Mucosa of descending colon (tissue), 3 donors: ENCODE data around the gene STC2. TPM values are rescaled to one million over a fixed set of nuclear protein-coding genes. Genes with fewer than 3 reads are reported as not detected.

Source experiments
- ATAC-seq: fragments of 200-7000 bp; cut with Tn5 transposase; one replicate; pipeline ENCODE4 v1.9.1; 2020; ENCODE audit warnings: mild to moderate bottlenecking, moderate library complexity
- DNase-seq, 3 donors: peaks; one replicate each; pipeline ENCODE4 v3.0.0-alpha.2; 2020
- H3K36me3 ChIP-seq: fragments of 200-600 bp; one replicate; pipeline ENCODE4 v1.8.0; 2021; ENCODE audit warnings: low read depth, mild to moderate bottlenecking
- H3K4me1 ChIP-seq: fragments of 200-600 bp; one replicate; pipeline ENCODE4 v1.8.0; 2021; ENCODE audit warnings: low read depth, mild to moderate bottlenecking
- H3K4me3 ChIP-seq: fragments of 200-600 bp; one replicate; pipeline ENCODE4 v1.8.0; 2021; ENCODE audit warnings: mild to moderate bottlenecking
- H3K9me3 ChIP-seq: fragments of 200-600 bp; one replicate; pipeline ENCODE4 v1.8.0; 2021; ENCODE audit warnings: mild to moderate bottlenecking
- intact Hi-C, 2 donors: fragments of 100-400 bp; cut with DNase I in 1 of 2; cut with micrococcal nuclease in 1 of 2; formaldehyde crosslinking; loops; one replicate each; pipeline versions ENCODE4 v1.11.0 to v1.11.1; 2022; cut with DNase I, micrococcal nuclease
- total RNA-seq, 3 donors: library from RNA; stranded (reverse); fragmentation: NEBNext Ultra II Directional in 2 of 3; extraction: Animal tissue kit (Norgen Biotek cat#: 25700) in 2 of 3; gene quantifications; one replicate each; pipeline versions ENCODE4 v1.2.1 to v1.2.4, GENCODE V29; 2021 to 2023
- TF ChIP-seq, protein P1 (sequence below): fragments of 200-600 bp; IDR thresholded peaks from one replicate; pipeline ENCODE4 v1.8.0; 2022; ENCODE audit warnings: antibody characterized with exemption, mild to moderate bottlenecking
- donor health status: DM: no; HTN: no; CAD: no; lungs with moderate emphysema.
- donor health status: DM: no; HTN: no; CAD: no.
- donor health status: DM: no; HTN: yes; CAD: no.

STC2 gene
- total RNA-seq, 3 donors from 2014 or later: 0.26 to 3.4 (median 1.4) TPM

DNA sequence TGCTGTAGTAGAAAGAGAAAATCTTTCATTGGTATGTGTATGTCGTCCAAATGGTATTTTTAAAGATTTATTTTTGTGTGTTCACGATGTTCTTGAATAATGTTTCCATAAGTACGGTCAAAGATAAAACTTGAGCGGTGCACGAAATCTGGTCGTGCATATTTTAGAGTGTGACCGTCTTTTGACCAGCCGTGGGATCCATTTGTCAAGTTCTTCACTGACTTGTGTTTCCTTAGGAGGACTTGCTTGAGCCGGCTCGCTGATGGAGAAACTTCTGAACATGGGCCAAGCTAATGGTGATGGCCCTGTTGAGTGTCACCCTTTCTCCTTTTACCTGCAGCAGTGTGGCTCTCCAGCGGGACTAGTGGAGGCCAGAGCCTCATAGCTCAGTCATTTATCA is 11.1 kb upstream of the STC2 start:
- H3K4me3 ChIP-seq: no peak overlapping the region
- H3K36me3 ChIP-seq: no peaks in the 10 kb centered on the region
- TF ChIP-seq, protein P1, sequence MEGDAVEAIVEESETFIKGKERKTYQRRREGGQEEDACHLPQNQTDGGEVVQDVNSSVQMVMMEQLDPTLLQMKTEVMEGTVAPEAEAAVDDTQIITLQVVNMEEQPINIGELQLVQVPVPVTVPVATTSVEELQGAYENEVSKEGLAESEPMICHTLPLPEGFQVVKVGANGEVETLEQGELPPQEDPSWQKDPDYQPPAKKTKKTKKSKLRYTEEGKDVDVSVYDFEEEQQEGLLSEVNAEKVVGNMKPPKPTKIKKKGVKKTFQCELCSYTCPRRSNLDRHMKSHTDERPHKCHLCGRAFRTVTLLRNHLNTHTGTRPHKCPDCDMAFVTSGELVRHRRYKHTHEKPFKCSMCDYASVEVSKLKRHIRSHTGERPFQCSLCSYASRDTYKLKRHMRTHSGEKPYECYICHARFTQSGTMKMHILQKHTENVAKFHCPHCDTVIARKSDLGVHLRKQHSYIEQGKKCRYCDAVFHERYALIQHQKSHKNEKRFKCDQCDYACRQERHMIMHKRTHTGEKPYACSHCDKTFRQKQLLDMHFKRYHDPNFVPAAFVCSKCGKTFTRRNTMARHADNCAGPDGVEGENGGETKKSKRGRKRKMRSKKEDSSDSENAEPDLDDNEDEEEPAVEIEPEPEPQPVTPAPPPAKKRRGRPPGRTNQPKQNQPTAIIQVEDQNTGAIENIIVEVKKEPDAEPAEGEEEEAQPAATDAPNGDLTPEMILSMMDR: no peak
- H3K9me3 ChIP-seq: no peaks in the 10 kb centered on the region
- DNase-seq (no peak), ATAC-seq (no peak)
- intact Hi-C loops: no loop called here
- no peaks in the 10 kb centered on the region for H3K4me1 ChIP-seq

DNA sequence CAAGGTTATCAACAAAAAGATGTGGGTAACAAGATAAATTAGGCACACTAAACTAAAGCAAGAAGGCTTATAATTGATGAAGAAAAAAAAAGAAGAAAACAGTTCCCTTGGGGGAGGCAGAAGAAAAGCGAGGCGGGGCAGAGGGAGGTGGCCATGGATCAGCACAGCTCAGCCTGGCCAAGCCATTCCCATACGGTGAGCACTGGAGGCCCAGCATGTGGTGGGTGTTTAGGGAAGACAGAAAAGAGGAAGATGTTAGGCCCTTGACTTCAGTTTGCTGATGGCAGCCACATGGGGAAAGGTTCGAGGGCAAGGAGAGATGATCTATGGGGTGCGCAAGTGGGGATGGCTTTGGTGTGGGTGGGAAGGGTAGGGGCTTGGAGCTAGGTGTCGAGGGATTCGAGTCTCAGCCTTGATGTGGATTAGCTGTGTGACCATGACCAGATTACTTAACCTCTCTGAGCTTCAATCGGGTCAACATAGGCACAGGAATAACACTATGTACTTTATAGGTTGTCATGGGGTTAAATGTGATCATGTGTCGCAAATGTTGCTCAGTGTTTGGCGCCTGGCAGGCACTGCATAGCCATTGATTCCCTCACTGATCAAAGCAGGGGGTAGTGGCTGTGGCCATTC is 10.3 kb upstream of the STC2 start:
- H3K36me3 ChIP-seq: no peaks in the 10 kb centered on the region
- H3K4me1 ChIP-seq: no peaks in the 10 kb centered on the region
- H3K4me3 ChIP-seq: no peak overlapping the region
- ATAC-seq (no peak), DNase-seq (no peak)
- intact Hi-C loops: no loop called here
- TF ChIP-seq, protein P1: no peak
- no peaks in the 10 kb centered on the region for H3K9me3 ChIP-seq

DNA sequence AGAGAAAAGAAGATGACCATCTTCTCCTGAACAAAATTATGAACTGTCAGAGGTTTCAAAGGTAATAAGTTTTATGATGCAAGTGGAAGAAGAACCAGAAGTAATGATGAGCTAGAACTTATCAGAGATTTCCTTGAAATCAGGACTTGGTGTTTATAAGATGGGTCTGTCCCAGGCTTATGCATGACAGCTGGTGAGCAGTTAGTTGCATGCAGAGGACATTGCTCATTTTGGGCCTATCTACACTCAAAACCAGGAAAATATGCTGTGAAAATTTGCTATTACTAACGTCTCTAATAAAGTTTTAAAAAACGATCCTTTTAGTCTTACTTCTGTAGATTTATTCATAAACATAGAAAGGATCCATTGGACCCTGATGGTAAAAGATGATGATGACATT is 6.6 kb upstream of the STC2 start:
- Histone ChIP-seq H3K4me1 (peaks cover 4% of the 10 kb centered on the region), H3K9me3 (no peaks in the 10 kb centered on the region), H3K4me3 (no peak overlapping the region), H3K36me3 (no peaks in the 10 kb centered on the region)
- TF ChIP-seq, protein P1: no peak
- intact Hi-C loops: loop anchor here (5.0 kb wide), 1 partner anchor 43 kb away; no protein-coding TSS in a partner anchor
- DNase-seq (no peak), ATAC-seq (no peak)

DNA sequence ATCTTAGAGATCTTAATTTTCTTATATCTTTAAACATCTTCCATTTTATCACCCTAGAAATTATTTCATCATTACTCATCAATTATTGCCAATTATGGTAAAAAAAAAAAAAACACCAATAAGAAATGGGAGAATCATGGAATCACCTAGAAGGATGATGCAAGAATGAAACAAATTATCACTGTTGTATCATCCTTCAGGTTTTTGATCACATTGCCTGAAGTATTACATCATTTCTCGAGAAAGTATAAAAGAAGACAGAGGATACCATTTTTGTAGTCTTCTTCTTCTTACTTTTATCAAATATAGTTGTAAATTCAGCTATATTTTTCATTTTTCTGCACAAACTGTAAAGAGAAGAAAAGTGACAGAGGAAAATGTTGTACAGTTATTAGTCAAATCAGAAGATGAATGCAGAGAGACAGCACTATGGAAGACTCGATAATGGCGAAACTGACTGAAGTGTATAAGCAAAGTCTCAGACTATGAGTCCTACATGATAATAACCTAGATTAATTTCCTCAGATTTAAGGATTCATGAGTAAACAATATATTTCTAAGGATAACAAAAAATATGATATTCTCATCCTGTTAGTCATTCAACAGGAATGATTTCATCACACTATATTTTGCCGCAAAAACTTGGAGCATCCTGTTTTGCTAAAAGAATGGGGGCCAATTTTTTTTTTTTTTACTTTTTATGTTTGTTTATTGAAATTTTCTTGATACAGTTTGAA is 5.9 kb upstream of the STC2 start:
- TF ChIP-seq, protein P1: no peak

DNA sequence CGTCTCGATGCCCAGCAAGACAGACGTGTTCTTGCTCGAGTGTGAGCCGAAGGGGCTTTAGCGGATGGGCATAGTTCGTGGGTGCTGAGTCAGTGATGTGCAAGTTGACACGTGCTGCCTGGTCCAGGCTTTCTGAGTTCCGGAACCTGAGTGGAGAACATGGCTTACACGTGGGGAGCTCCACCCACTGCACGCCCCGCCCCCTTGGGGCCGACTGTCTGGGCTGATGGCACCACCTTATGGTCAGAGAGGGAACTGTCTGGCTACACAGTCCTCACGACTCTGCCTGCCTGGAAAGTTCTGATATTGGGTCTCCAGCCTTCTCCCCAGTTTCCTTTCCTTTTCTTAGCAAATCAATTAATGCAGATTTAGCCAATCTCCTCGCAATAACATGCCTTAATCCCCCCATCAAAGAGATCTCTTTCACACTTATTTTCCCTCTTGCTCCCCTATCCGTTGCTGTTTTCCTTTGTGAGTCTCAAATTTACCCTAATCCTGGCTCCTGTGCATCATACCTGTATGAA is 3.8 kb upstream of the STC2 start:
- intact Hi-C loops: loop anchor here (5.0 kb wide), 1 partner anchor 40 kb away; no protein-coding TSS in a partner anchor

More for the DNA sequence above, 5.9 kb upstream of the STC2 start:
- Histone ChIP-seq H3K4me3 (no peak overlapping the region), H3K9me3 (no peaks in the 10 kb centered on the region), H3K4me1 (peaks cover 11% of the 10 kb centered on the region), H3K36me3 (no peaks in the 10 kb centered on the region)
- ATAC-seq (no peak), DNase-seq (no peak)
- intact Hi-C loops: loop anchor here (5.0 kb wide), 1 partner anchor 42 kb away; no protein-coding TSS in a partner anchor

More for the DNA sequence above, 3.8 kb upstream of the STC2 start:
- Histone ChIP-seq H3K9me3 (no peaks in the 10 kb centered on the region), H3K36me3 (no peaks in the 10 kb centered on the region), H3K4me3 (no peak overlapping the region), H3K4me1 (peaks cover 29% of the 10 kb centered on the region)
- ATAC-seq (peak; percentile 89), DNase-seq (peak; percentile 78 to 89 (median 81))
- TF ChIP-seq, protein P1: peak; percentile 73
